ENCODE data around the gene SBF2.

The SBF2 gene

DNA sequence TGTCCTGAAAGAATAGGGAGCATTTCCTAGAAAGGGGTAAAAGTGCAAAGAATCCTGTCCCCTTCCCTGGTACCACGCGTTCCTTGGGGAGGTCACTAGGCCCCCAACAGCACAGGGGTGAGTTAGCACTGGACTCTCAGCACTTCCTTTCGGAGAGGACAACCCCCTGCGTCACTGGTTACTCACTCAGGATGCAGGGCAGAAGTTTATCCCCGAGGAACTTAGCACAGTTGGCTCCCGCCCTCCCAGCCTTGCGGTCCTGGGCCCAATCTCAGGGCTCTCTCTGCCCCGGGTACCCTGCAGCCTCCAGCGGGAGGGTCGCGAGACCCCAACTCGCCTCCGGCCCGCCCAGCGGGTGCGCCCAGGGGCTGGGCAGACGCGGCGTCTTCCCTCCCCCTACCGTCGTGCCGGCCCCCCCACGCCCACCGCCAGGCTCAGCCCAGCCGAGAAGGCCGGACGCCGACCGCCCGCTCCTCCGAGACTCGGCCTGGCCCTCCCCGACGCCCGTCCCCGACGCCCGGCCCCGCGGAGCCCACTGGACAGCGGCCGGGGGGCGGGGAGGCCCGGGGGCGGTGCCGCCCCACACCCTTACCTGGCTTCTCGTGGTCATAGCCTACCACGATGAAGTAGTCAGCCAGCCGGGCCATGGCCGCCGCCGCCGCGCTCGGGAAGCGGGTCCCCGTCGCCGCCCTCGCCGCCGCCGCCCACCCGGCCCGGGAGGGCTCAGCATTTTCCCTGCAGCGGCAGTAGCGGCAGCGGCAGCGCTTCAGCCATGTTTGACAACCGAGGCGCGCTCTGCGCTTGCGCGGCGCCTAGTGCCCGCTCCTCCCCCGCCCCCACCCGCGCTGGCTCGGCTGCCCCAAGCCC, at the start of gene SBF2:
SBF2 (minus strand) TSS at position 797 of the 867 bp plus-strand sequence; CDS start at position 647, 150 bp downstream.
- peak; percentile 64 for DNase-seq (ENCODE audit: low spot score)

DNA sequence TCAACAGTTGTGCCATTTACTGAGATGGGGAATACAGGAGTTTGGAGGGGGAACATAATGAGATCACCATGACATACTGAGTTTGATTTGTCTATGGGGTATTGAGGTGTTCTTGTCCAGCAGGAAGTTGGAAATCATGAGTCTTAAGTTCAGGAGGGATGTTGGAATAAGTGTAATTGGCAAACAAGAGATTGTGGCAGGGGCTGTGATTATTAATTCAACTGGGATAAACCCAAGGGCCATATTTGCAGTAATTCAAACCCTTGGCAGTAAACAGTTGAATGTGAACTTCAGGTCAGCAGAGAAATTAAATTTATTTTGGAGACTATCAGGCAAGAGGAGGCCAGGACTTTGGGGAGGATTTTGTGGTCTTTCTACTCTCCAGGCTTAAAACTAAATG, 44.3 kb upstream of the SBF2 start:
- no peak for DNase-seq (ENCODE audit: low spot score)

DNA sequence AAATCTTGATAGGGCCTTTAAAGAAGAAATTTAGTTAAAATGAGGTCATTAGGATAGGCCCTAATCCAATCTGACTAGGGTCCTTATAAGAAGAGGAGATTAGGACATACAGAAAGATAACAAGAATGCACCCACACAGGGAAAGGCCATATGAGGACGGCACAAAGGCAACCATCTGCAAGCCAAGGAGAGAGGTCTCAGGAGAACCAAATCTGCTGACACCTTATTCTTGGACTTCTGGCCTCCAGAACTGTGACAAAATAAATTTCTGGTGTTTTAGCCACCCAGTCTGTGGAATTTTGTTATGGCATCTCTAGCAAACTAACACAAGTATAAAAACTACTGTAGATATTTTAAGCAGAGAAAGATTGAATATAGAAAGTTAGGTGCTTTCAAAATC, 39.5 kb upstream of the SBF2 start:
- DNase-seq (ENCODE audit: low spot score), result no peak

DNA sequence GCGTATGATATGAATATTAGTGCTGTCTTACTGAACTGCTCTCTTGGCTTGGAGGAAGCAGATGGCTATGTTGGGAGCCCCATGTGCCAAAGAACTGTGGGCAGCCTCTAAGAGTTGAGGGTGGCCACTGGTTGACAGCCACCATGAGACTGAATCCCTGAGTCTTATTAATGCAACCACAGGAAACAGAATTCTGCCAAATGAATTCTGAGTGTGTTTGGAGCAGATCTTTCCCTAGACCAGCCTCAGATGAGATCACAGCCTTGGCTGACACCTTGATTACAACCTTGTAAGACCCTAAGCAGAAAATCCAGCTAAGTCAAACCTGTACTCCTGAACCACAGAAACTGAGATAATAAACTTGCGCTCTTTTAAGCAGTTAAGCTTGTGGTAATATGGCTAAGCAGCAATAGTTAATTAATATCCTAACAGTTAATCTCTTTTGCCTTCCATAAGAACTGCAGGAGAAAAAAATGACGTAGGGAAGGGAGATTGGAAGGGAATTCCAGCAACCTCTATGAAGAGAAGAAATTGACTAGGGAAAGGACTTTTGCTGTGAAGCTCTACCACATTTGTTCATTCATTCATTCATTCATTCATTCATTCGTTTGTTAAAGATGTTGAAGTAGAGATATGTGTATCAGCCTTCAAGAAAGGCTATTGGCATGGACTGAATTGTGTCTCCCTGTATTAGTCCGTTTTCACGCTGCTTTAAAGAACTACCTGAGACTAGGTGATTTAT, 37.7 kb upstream of the SBF2 start:
- no peak for DNase-seq (ENCODE audit: low spot score)

DNA sequence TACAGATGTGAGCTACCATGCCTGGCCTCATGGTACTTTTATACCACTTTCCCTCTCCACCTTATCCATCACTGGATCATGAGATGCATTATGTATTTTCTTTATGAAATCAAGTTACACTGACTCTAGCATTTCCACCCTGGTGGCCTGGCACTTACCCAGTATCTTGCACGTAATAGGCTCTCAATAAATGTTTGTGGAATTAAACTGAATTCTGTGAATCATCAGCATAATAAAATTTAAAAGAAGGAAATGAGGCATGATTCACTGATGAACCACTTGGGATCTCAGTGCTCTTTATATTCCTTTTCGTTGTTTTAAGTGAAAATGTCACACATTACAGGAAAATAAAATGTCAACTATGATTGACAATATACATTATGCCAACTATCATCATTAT, 35.9 kb upstream of the SBF2 start:
- no peak for DNase-seq (ENCODE audit: low spot score)

DNA sequence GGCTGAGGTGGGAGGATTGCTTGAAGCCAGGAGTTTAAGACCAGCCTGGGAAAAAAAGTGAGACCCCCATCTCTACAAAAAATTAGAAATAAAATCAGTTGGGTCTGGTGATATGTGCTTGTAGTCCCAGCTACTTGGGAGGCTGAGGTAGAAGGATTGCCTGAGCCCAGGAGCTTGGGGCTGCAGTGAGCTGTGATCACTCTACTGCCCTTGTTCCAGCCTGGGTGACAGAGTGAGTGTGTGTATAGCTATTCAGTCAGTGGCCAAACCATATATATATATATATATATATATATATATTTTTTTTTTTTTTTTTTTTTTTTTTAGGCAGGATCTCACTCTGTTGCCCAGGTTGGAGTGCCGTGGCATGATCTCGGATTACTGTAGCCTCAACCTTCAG, 35.3 kb upstream of the SBF2 start:
- DNase-seq (ENCODE audit: low spot score), result no peak

DNA sequence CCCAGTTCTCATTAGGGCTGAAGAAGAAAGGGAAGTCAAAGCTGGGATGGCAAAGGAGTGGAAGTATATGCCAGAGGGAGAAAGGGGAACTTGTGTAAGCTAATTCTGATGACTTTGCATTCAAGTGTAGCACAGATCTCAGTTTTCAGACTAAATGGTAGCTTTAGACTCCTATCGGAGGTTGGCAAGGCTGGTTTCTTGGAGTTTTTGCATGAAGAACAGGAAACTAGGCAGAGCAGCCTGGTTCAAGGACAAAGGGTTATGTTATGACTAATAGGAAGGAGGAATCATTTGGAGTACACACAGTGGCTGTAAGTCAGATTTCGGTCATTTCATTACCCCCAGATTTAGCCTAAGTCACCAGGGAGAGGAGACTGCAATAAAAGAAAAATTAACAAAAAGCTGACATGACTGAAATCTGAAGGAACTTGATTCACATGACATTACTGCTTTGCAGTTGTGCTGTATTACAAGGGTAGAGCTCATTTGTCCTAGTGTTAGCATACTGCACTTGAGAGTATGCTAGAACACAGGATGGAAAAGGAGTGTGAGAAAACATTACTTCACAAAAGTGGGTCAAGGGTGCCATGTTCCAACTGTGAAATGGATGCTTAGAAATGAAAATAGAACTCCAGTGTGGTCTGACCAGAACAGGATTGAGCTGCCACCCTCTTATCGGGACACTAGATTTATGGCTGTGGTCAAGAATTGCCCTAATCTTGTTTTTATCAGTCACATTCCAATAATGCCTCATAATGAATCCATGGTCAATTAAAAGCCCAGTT, 34.5 kb upstream of the SBF2 start:
- DNase-seq (ENCODE audit: low spot score), result no peak

DNA sequence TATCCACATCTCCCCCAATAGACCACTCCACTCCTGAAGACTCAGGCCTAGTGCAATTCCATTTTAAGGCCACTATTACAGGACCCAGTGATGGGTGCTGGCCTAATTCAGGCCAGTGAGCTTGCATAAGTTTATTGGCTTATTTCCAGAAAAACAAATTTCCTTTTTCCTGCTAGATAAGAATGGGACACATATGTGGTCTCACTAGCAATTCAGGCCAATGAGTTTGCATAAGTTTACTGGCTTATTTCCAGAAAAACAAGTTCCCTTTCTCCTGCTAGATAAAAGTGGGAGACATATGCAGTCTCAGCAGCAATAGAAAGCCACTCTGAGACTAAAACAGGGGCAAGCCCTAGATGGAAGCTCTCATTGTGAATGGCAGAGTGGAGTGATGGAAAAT, 33.2 kb upstream of the SBF2 start:
- no peak for DNase-seq (ENCODE audit: low spot score)

DNA sequence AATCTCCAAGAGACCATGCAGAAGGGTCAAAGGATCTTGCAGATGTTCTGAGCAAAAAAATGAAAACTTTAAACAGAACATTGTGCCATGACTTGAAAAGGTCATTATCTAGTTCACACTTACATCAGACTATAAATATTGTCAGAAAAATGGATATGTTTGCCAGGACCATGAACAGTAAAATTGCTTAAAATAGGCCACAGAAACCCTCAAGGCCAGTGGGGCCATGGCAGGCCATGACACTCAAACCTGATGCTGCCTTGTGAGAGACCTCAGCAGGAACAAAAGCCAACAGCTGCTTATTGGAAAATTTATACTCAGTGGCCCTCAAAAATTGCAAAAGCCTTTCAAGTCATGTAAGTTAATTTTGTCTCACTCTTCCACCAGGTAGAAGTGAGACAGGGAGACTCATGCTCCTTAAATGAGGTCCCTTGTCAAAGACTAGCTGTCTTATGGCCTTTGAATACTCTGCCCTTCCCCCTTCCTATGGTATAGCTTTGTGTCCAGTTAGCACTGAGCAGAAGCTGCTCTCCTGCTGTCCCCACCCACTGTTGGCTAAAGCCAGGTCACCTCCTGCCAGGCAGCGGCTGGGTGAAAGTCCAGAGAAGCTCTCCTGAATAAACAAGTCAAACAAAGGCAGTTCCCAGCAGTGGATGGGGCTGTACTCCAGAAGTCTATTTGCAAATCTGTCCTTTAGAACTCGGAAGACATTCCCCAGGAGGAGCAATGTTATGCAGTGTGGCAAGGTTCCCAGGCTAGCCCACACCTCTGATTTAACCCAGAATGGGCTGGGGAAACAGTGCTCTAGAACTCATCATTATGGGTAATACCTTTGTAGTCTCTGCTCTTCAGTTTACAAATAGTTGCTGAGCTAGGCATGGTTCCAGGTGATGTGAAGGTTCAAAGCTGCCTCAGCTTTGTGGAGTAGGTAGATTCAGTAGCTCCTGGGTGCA, 32.3 kb upstream of the SBF2 start:
- DNase-seq (ENCODE audit: low spot score), result peak; percentile 43

DNA sequence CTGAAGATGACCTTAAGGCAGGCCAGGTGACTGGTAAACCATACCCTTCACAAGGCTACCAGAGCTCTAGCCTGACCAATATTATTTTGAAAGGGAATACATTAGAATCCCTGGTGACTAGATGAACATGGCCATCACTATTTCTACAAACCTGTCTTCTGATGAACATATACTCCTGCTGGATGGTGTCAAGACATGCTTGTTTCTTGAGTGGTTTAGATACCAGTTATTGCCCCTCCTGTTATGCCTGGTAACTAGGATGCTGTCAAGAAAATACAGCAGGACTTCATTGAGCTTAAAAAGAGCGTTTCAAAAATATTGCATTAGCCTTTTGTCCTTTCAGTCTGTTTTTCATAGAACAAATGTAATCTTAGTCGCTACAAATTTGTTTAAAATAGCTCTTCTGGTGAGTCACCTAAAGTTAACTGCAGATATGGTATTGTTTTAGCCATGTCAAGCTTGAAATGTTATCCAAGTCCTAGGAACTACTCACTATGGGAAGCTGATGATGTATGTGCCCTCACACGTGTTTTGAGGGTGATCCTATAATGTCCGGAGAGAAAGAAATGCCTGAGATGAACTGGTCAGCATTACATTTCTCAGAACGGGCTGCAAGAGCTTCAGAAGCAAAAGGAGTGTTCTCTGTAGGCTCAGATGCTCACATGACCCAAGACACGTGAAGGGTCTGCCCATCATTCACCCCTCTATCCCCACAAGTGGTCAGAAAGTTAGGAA, 31.4 kb upstream of the SBF2 start:
- DNase-seq (ENCODE audit: low spot score), result no peak

DNA sequence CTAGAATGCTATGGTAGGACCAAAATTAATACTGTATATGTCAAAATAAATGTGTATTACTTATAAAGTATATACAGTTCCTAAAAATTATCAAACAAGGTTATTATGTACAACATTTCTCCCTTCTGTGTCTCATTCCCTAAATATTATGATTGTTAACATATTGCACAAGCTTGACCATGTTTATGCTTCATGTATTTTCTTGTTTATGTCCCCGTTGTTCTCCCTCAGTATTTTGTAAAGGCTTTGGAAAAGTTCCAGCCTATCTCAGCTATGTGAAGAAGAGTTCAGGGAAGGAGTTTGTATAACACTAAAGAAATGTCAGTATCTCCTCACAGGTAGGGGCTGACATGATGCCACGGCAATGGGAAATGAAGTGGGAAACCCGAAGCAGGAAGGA, 30.5 kb upstream of the SBF2 start:
- no peak for DNase-seq (ENCODE audit: low spot score)

DNA sequence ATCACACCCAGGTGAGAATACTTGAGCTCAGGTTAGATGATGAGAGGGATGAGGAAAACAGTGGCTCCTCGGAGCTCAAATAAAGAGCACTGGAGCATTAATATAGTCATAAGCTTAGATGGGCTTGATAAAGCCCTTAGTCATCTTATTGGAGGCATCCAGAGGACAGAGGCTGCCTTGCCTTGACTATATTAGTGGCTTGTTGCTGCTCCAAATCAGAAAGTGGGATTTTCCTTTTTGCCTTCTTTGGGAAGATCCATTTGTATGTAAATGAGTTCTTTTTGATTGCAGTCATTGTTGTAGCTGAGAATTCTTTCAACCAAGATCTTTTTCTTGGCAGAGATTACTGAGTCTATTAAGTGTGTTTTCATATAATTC, 29.8 kb upstream of the SBF2 start:
- no peak for DNase-seq (ENCODE audit: low spot score)

DNA sequence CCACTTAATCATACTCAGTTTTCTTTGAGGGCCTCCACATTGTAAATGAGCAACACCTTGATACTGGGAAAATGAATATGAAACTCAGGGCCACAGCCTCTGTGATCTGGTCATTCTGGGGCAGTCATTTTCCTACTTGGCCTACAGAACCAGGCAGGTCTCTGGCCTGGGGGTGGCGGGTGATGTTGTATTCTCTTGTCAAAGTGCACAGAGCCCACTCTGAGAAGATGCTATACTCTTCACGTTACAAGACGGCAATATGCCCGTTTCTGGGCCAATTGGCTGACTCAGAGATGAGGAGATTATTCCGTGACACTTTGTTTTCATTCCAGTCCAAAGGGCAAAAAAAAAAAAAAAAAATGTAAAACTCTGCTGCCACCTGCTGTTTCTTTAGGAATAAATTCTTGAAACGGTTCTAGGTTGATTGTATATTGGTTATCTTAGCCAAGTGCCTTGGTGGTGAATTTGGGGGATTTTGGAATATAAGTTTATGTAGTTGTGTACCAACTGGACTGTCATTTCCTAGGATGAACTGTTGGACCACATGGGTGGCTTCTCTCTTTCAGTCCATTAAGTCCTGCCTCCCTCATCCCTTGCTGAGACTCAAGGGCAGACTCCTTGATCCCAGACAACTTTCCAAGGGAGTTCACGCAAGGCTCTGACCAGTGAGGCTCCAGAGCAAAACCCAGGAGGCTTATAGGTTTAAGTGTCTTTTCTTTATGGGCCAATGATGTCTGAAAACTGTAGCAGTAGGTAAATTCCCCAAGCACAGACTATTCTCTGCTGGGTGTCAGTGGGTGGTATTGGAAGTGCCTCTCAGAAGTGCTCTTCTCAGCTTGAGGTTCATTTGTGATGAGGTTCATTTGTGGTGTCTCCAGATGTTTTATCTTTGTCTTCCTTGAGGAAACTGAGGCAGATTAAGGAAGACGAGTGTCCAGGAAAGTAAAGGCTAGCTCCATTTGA, 29.1 kb upstream of the SBF2 start:
- no peak for DNase-seq (ENCODE audit: low spot score)

DNA sequence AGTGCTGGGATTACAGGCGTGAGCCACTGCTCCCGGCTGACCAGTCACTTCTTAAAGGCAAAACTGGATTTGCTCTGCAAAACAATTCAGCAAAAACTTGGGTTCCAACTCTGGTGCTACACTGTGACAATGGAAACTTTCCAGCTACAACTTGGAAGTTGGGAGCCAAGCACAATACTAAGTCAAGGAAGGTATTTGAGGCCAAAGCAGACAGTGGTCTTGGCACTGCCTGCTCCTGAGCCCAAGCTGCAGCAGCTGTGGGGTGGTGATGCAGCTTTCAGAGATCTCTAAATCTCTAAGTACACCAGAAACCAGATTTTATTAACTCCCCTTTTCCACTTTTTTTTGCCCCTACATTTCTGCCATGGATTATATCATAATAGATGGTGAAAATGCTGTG, 28.4 kb upstream of the SBF2 start:
- no peak for DNase-seq (ENCODE audit: low spot score)

DNA sequence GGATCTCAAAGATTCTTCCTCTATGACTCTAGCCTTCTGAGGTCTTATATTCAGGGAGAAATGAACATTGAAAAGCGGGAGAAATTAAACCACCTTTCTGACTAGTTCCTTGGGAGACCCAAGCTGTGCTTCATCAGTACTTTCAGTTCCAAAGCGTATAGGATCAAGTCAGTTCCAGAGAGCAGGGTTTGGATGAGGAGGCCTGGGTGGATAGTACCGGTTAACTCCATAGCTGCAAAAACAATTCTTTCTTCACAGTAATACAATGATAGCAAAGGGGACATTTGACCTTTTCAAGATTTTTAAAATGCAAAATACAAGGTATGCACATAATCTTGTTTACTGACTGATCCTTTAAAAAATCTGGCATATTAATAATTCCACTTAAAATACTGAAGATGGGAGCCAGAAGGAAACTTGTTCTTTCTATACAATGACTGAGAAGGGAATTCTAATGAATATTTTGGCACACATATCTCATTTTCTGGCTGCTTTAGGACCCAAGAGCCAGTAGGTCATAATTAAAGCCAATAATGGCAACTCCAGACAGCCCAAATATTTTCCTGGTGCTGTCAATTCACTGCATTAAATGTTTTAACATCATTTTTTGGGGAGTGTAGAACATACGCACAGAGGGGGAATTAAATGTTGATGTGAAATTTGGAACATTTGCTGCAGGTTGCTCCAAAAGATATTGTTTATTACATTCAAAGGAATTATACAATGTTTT, 26.9 kb upstream of the SBF2 start:
- no peak for DNase-seq (ENCODE audit: low spot score)

DNA sequence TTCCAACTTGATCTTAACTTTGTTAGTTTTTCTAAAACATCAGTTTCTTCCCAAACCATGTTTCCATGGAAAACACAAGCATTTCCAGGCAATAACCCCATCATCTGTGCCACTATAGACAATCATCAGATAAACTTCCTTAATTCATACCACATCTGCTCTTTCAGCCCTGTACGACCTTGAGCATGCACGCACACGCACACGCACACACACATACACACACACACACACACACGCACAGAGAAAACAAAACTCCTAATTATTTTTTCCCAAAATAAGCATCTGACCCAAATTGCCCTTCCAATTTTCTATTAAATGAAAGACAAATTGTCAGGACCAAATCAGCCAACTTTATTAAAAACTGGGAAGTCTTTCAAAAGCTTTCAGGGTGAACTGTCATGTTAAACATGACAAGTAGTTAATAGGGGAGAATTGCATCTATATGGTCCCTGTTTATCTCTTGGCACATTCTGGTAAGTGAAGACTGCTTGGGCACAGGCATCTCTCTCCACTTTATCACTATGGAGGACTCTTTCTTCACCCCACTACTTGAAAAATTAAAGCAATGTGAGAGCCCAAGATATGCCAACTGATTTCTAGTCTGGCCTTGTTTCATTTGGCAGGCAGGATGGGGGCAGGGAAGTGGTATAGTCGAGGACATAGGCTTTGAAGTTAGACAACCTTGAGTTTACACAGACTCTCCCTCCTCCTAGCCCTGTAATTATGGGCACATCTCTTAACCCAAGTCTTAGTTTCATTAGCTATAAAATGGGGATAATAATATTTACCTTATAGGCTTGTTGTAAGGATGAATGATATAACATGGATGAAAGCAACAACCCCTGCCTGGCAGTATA, 25.9 kb upstream of the SBF2 start:
- DNase-seq (ENCODE audit: low spot score), result no peak

DNA sequence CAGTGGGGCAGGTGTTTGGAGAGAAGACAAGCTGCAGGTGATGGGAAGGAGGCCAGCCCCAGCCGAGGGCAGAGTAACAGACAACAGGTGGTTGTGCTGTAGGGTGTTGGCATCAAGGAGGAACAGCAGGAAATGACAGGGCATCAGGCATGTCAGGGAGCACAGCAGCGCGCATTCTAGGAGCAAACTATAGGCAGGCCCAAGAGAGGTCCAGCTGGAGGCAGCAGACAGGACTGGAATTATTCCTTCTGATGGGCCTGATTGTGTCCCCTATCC, 24.4 kb upstream of the SBF2 start:
- no peak for DNase-seq (ENCODE audit: low spot score)
